Trophoblast cell (in vitro differentiated cells and primary cell): ENCODE measurements around the gene CIC.
"Not testable (repeated sequence)": the region's sequence is repeated elsewhere in the genome, so short reads cannot be mapped to it uniquely, and the experiment has no call there.

ENCODE experiments used
- DNase-seq, 2 donors: peaks; one replicate each; pipeline ENCODE4 v3.0.0-alpha.2; 2016
- H2AFZ ChIP-seq: 2 replicates; pipeline ENCODE4 v1.6.1; 2013; ENCODE audit warnings: low read length, moderate library complexity, mild to moderate bottlenecking; ENCODE audit not compliant: insufficient read depth, poor library complexity
- H2AK5ac ChIP-seq: 2 replicates; pipeline ENCODE4 v1.6.1; 2013; ENCODE audit warnings: mild to moderate bottlenecking, low read length
- H2BK120ac ChIP-seq: 2 replicates; pipeline ENCODE4 v1.6.1; 2013; ENCODE audit warnings: low read length, mild to moderate bottlenecking, moderate library complexity; ENCODE audit not compliant: insufficient read depth, poor library complexity
- H2BK12ac ChIP-seq: 2 replicates; pipeline ENCODE4 v1.6.1; 2013; ENCODE audit warnings: mild to moderate bottlenecking, low read length, moderate library complexity
- H2BK5ac ChIP-seq: 2 replicates; pipeline ENCODE4 v1.6.1; 2013; ENCODE audit warnings: low read length, low read depth, moderate library complexity, mild to moderate bottlenecking; ENCODE audit not compliant: poor library complexity
- H3K14ac ChIP-seq: 2 replicates; pipeline ENCODE4 v1.6.1; 2013; ENCODE audit warnings: mild to moderate bottlenecking, low read length
- H3K18ac ChIP-seq: 2 replicates; pipeline ENCODE4 v1.6.1; 2013; ENCODE audit warnings: mild to moderate bottlenecking, low read length
- H3K23ac ChIP-seq: 2 replicates; pipeline ENCODE4 v1.6.1; 2013; ENCODE audit warnings: low read length
- H3K27ac ChIP-seq: 2 replicates; pipeline ENCODE4 v1.5.1; 2013; ENCODE audit warnings: low read depth, mild to moderate bottlenecking, inconsistent platforms, low read length, moderate library complexity
- H3K27me3 ChIP-seq: 2 replicates; pipeline ENCODE4 v1.6.1; 2013; ENCODE audit warnings: inconsistent platforms, mild to moderate bottlenecking, low read length, moderate library complexity; ENCODE audit not compliant: insufficient read depth
- H3K36me3 ChIP-seq, 2 experiments: 1 replicate in 1 of 2; 2 replicates in 1 of 2; pipeline ENCODE4 v1.6.1; 2013; ENCODE audit warnings: low read length in 2 of 2, mild to moderate bottlenecking in 2 of 2, moderate library complexity in 1 of 2; ENCODE audit not compliant: insufficient read depth in 2 of 2, control insufficient read depth in 1 of 2
- H3K4ac ChIP-seq: 2 replicates; pipeline ENCODE4 v1.6.1; 2013; ENCODE audit warnings: low read depth, mild to moderate bottlenecking, low read length, moderate library complexity
- H3K4me1 ChIP-seq, 2 experiments: 1 replicate in 1 of 2; 2 replicates in 1 of 2; pipeline ENCODE4 v1.6.1; 2013; ENCODE audit warnings: low read length in 2 of 2, mild to moderate bottlenecking in 2 of 2, moderate library complexity in 1 of 2; ENCODE audit not compliant: insufficient read depth in 2 of 2, control insufficient read depth in 1 of 2
- H3K4me2 ChIP-seq: 2 replicates; pipeline ENCODE4 v1.6.1; 2013; ENCODE audit warnings: inconsistent platforms, mild to moderate bottlenecking, low read length, moderate library complexity
- H3K4me3 ChIP-seq: 2 replicates; pipeline ENCODE4 v1.5.1; 2013; ENCODE audit warnings: mild to moderate bottlenecking, low read depth, low read length, inconsistent platforms
- H3K79me1 ChIP-seq: one replicate; pipeline ENCODE4 v1.6.1; 2013; ENCODE audit warnings: low read length
- H3K79me2 ChIP-seq: 2 replicates; pipeline ENCODE4 v1.6.1; 2013; ENCODE audit warnings: low read length, mild to moderate bottlenecking; ENCODE audit not compliant: control insufficient read depth, insufficient read depth, poor library complexity
- H3K9ac ChIP-seq: 2 replicates; pipeline ENCODE4 v1.6.1; 2013; ENCODE audit warnings: mild to moderate bottlenecking, low read length
- H3K9me3 ChIP-seq: 2 replicates; pipeline ENCODE4 v1.6.1; 2013; ENCODE audit warnings: low read depth, mild to moderate bottlenecking, control low read depth, inconsistent platforms, low read length; ENCODE audit not compliant: insufficient read depth
- H4K12ac ChIP-seq: 2 replicates; pipeline ENCODE4 v1.6.1; 2013; ENCODE audit warnings: low read depth, mild to moderate bottlenecking, low read length, moderate library complexity
- H4K8ac ChIP-seq: 2 replicates; pipeline ENCODE4 v1.6.1; 2013; ENCODE audit warnings: low read depth, mild to moderate bottlenecking, low read length, moderate library complexity
- H4K91ac ChIP-seq: one replicate; pipeline ENCODE4 v1.6.1; 2013; ENCODE audit warnings: low read depth, mild to moderate bottlenecking, low read length, moderate library complexity
- WGBS: extraction: QIAGEN DNeasy Blood & Tissue Kit; methylation state at CpG from one replicate; pipeline ENCODE4 v1.1.7; 2013; ENCODE audit warnings: missing lambda C conversion rate; ENCODE audit not compliant: insufficient read length, insufficient coverage; ENCODE audit errors: extremely low coverage; 5-methylcytosine and 5-hydroxymethylcytosine counted together

The CIC gene

GRCh38 chr19:42266105-42266504 is 2.9 kb upstream of the CIC start:
- H3K4me3 ChIP-seq, H3K9ac ChIP-seq, H3K27ac ChIP-seq, H3K4me2 ChIP-seq, H2AK5ac ChIP-seq, H2BK12ac ChIP-seq, H3K14ac ChIP-seq, H3K36me3 ChIP-seq, H4K8ac ChIP-seq, H3K23ac ChIP-seq, H2BK5ac ChIP-seq, DNase-seq, H2AFZ ChIP-seq, H3K4ac ChIP-seq, H3K9me3 ChIP-seq, H3K27me3 ChIP-seq, H4K12ac ChIP-seq, H2BK120ac ChIP-seq, H3K18ac ChIP-seq, H3K79me2 ChIP-seq, H4K91ac ChIP-seq: not testable (repeated sequence)
- WGBS: no CpG with 5 or more reads among the region's 4 CpGs
- Histone ChIP-seq H3K79me1 (peaks cover 18% of the 10 kb centered on the region), H3K4me1 (peaks cover 15 to 17% of the 10 kb centered on the region in 2 experiments)

GRCh38 chr19:42266928-42267603 is 2.0 kb upstream of the CIC start:
- not testable (repeated sequence) for H4K12ac ChIP-seq, H3K4ac ChIP-seq, H2AK5ac ChIP-seq, H3K79me2 ChIP-seq, H3K4me2 ChIP-seq, H3K4me3 ChIP-seq, H3K14ac ChIP-seq, H2BK12ac ChIP-seq, H3K27me3 ChIP-seq, H3K27ac ChIP-seq, H3K9me3 ChIP-seq, H3K36me3 ChIP-seq, DNase-seq, H4K8ac ChIP-seq, H2BK120ac ChIP-seq, H3K9ac ChIP-seq, H3K23ac ChIP-seq, H2BK5ac ChIP-seq, H2AFZ ChIP-seq, H4K91ac ChIP-seq, H3K18ac ChIP-seq
- WGBS: no CpG with 5 or more reads among the region's 25 CpGs
- Histone ChIP-seq H3K4me1 (peaks cover 15 to 17% of the 10 kb centered on the region in 2 experiments), H3K79me1 (peaks cover 18% of the 10 kb centered on the region)

GRCh38 chr19:42267644-42268141 is 1.4 kb upstream of the CIC start:
- H3K79me2 ChIP-seq: peaks cover 9% of the 10 kb centered on the region
- H2BK12ac ChIP-seq: peak overlapping the region; percentile 11
- H3K36me3 ChIP-seq: peaks cover 11% of the 10 kb centered on the region in 2 experiments
- H3K4me1 ChIP-seq: peaks cover 15 to 17% of the 10 kb centered on the region in 2 experiments
- H4K8ac ChIP-seq: peak overlapping the region; percentile 56
- WGBS: no CpG with 5 or more reads among the region's 13 CpGs
- H4K12ac ChIP-seq: peak overlapping the region; percentile 17
- H3K18ac ChIP-seq: peak overlapping the region; percentile 31
- H3K4ac ChIP-seq: no peak overlapping the region
- H3K4me2 ChIP-seq: peak overlapping the region; percentile 73
- H3K14ac ChIP-seq: peak overlapping the region; percentile 38
- H2BK120ac ChIP-seq: peak overlapping the region; percentile 44
- H3K79me1 ChIP-seq: peaks cover 18% of the 10 kb centered on the region
- H3K9me3 ChIP-seq: peaks cover 3% of the 10 kb centered on the region
- DNase-seq: peak; percentile 70 to 72
- peak overlapping the region; percentile 60 for H2BK5ac ChIP-seq
- peak overlapping the region; percentile 2 for H2AK5ac ChIP-seq
- no peaks in the 10 kb centered on the region for H3K27me3 ChIP-seq
- H3K4me3 ChIP-seq: peak overlapping the region; percentile 63
- H3K23ac ChIP-seq: no peak overlapping the region
- H2AFZ ChIP-seq: peak overlapping the region; percentile 97
- H3K27ac ChIP-seq: peak overlapping the region; percentile 4
- peak overlapping the region; percentile 71 for H4K91ac ChIP-seq
- peak overlapping the region; percentile 61 for H3K9ac ChIP-seq

- Histone ChIP-seq H2BK120ac (peak overlapping the region; percentile 99), H4K8ac (peak overlapping the region; percentile 91), H3K9ac (peak overlapping the region; percentile 97), H3K9me3 (peaks cover 3% of the 10 kb centered on the region), H2BK12ac (peak overlapping the region; percentile 85), H3K4ac (peak overlapping the region; percentile 77), H3K18ac (peak overlapping the region; percentile 97), H3K79me1 (peaks cover 18% of the 10 kb centered on the region), H2AFZ (peak overlapping the region; percentile 97), H3K4me2 (peak overlapping the region; percentile 73), H3K27me3 (no peaks in the 10 kb centered on the region), H3K27ac (peak overlapping the region; percentile 95), H3K36me3 (peaks cover 16 to 17% of the 10 kb centered on the region in 2 experiments), H3K4me3 (peak overlapping the region; percentile 83), H2BK5ac (peak overlapping the region; percentile 98), H4K12ac (peak overlapping the region; percentile 83), H4K91ac (peak overlapping the region; percentile 99), H3K79me2 (peaks cover 9% of the 10 kb centered on the region), H3K4me1 (peaks cover 15 to 17% of the 10 kb centered on the region in 2 experiments), H3K23ac (no peak overlapping the region), H2AK5ac (no peak overlapping the region), H3K14ac (peak overlapping the region; percentile 92)
- DNase-seq: peak; percentile 99
- no CpG with 5 or more reads among the region's 46 CpGs for WGBS
Observed at GRCh38 chr19:42268142-42268703, 829 bp upstream of the CIC start.
